Mucosa of rectum (tissue), 2 donors: Measurements from ENCODE around the gene DNAJB7.

Source experiments
- H3K27ac ChIP-seq, 2 donors: one replicate each; pipeline ENCODE4 v1.7.0; 2013; ENCODE audit warnings: inconsistent platforms in 2 of 2, low read depth in 2 of 2, low read length in 2 of 2
- H3K27me3 ChIP-seq, 2 donors: one replicate each; pipeline ENCODE4 v1.7.0; 2013; ENCODE audit warnings: low read length in 2 of 2; ENCODE audit not compliant: control insufficient read depth in 2 of 2, insufficient read depth in 2 of 2
- H3K36me3 ChIP-seq, 2 donors: one replicate each; pipeline ENCODE4 v1.7.0; 2013; ENCODE audit warnings: low read length in 2 of 2; ENCODE audit not compliant: control insufficient read depth in 2 of 2, insufficient read depth in 2 of 2
- H3K4me1 ChIP-seq, 2 donors: one replicate each; pipeline ENCODE4 v1.7.0; 2013; ENCODE audit warnings: low read length in 2 of 2, mild to moderate bottlenecking in 1 of 2; ENCODE audit not compliant: control insufficient read depth in 2 of 2, insufficient read depth in 2 of 2
- H3K4me3 ChIP-seq, 2 donors: one replicate each; pipeline ENCODE4 v1.7.0; 2013; ENCODE audit warnings: low read length in 2 of 2
- H3K9ac ChIP-seq, 2 donors: one replicate each; pipeline ENCODE4 v1.7.0; 2013; ENCODE audit warnings: low read length in 2 of 2, low read depth in 1 of 2, mild to moderate bottlenecking in 1 of 2
- H3K9me3 ChIP-seq, 2 donors: one replicate each; pipeline ENCODE4 v1.7.0; 2013; ENCODE audit warnings: low read length in 2 of 2; ENCODE audit not compliant: control insufficient read depth in 2 of 2
- donor health status: healthy.
- donor health status: Normal muscosa, but diverticular disease.

The DNAJB7 gene

GRCh38 chr22:40862013-40862412 lies at the start of gene DNAJB7:
Gene DNAJB7, minus strand, starts transcription at chr22:40862113. Its CDS starts 119 bp downstream, at chr22:40861994.
- H3K27ac ChIP-seq = no peak within 1 kb of the TSS
- H3K4me1 ChIP-seq = peaks cover 7 to 10% of the 10 kb centered on the region in 2 donors
- no peaks in the 10 kb centered on the region for H3K27me3 ChIP-seq
- H3K36me3 ChIP-seq = peaks cover 0 to 13% of the 10 kb centered on the region in 2 donors
- no peak within 1 kb of the TSS for H3K4me3 ChIP-seq
- H3K9me3 ChIP-seq = no peaks in the 10 kb centered on the region
- no peak within 1 kb of the TSS for H3K9ac ChIP-seq

- Histone ChIP-seq H3K9ac (no peak overlapping the region), H3K9me3 (no peaks in the 10 kb centered on the region), H3K27ac (no peak overlapping the region), H3K36me3 (peaks cover 10 to 11% of the 10 kb centered on the region in 2 donors), H3K4me3 (no peak overlapping the region), H3K27me3 (no peaks in the 10 kb centered on the region), H3K4me1 (no peaks in the 10 kb centered on the region)
These were observed 47.0 kb upstream of the DNAJB7 start for GRCh38 chr22:40908895-40909294.

- Histone ChIP-seq H3K36me3 (peaks cover 4% of the 10 kb centered on the region in 2 donors), H3K4me3 (no peak overlapping the region), H3K27ac (no peak overlapping the region), H3K27me3 (no peaks in the 10 kb centered on the region), H3K9ac (no peak overlapping the region), H3K4me1 (no peaks in the 10 kb centered on the region), H3K9me3 (no peaks in the 10 kb centered on the region)
These were observed 42.2 kb upstream of the DNAJB7 start for GRCh38 chr22:40904101-40904500.

GRCh38 chr22:40898850-40899357 lies 37.0 kb upstream of the DNAJB7 start:
- Histone ChIP-seq H3K4me3 (no peak overlapping the region), H3K27ac (no peak overlapping the region), H3K4me1 (no peaks in the 10 kb centered on the region), H3K9me3 (no peaks in the 10 kb centered on the region), H3K36me3 (no peaks in the 10 kb centered on the region), H3K27me3 (no peaks in the 10 kb centered on the region), H3K9ac (no peak overlapping the region)

- H3K27me3 ChIP-seq = no peaks in the 10 kb centered on the region
- H3K9ac ChIP-seq = no peak overlapping the region
- H3K4me1 ChIP-seq = no peaks in the 10 kb centered on the region
- no peak overlapping the region for H3K27ac ChIP-seq
- H3K9me3 ChIP-seq = no peaks in the 10 kb centered on the region
- H3K36me3 ChIP-seq = peaks cover 0 to 4% of the 10 kb centered on the region in 2 donors
- H3K4me3 ChIP-seq = no peak overlapping the region
These were observed 32.5 kb upstream of the DNAJB7 start for GRCh38 chr22:40894417-40894816.

- H3K9ac ChIP-seq = no peak overlapping the region
- no peaks in the 10 kb centered on the region for H3K27me3 ChIP-seq
- no peak overlapping the region for H3K4me3 ChIP-seq
- no peak overlapping the region for H3K27ac ChIP-seq
- H3K9me3 ChIP-seq = no peaks in the 10 kb centered on the region
- peaks cover 7 to 26% of the 10 kb centered on the region in 2 donors for H3K36me3 ChIP-seq
- H3K4me1 ChIP-seq = no peaks in the 10 kb centered on the region
These were observed 29.0 kb upstream of the DNAJB7 start for GRCh38 chr22:40890881-40891280.

- peaks cover 11 to 29% of the 10 kb centered on the region in 2 donors for H3K36me3 ChIP-seq
- no peaks in the 10 kb centered on the region for H3K27me3 ChIP-seq
These were observed 27.2 kb upstream of the DNAJB7 start for GRCh38 chr22:40889116-40889515.

GRCh38 chr22:40878922-40879321 lies 17.0 kb upstream of the DNAJB7 start:
- Histone ChIP-seq H3K27ac (no peak overlapping the region), H3K9me3 (no peaks in the 10 kb centered on the region), H3K36me3 (peaks cover 14% of the 10 kb centered on the region in 2 donors), H3K27me3 (no peaks in the 10 kb centered on the region), H3K4me1 (no peaks in the 10 kb centered on the region), H3K9ac (no peak overlapping the region), H3K4me3 (no peak overlapping the region)

More at GRCh38 chr22:40889116-40889515, 27.2 kb upstream of the DNAJB7 start:
- H3K4me1 ChIP-seq = no peaks in the 10 kb centered on the region
- no peak overlapping the region for H3K4me3 ChIP-seq
- H3K9ac ChIP-seq = no peak overlapping the region
- H3K27ac ChIP-seq = no peak overlapping the region
- H3K9me3 ChIP-seq = no peaks in the 10 kb centered on the region

- Histone ChIP-seq H3K4me3 (peak overlapping the region; percentile 14 to 53), H3K36me3 (peaks cover 4 to 12% of the 10 kb centered on the region in 2 donors), H3K9ac (no peak overlapping the region), H3K9me3 (no peaks in the 10 kb centered on the region), H3K27me3 (no peaks in the 10 kb centered on the region), H3K4me1 (no peaks in the 10 kb centered on the region), H3K27ac (peak overlapping the region; percentile 11 to 29)
These were observed 15.6 kb upstream of the DNAJB7 start for GRCh38 chr22:40877488-40877887.

GRCh38 chr22:40876907-40877306 lies 15.0 kb upstream of the DNAJB7 start:
- Histone ChIP-seq H3K9ac (peak overlapping the region in 1 of 2 donors; percentile 39), H3K4me1 (no peaks in the 10 kb centered on the region), H3K36me3 (peaks cover 3 to 7% of the 10 kb centered on the region in 2 donors), H3K9me3 (no peaks in the 10 kb centered on the region), H3K4me3 (peak overlapping the region; percentile 14 to 53), H3K27me3 (no peaks in the 10 kb centered on the region), H3K27ac (peak overlapping the region in 1 of 2 donors; percentile 39)
